HUDEP-2 (cell line): ENCODE results near the gene WWC1.

Experiments used
- DNase-seq, 76 experiments: peaks; one replicate each; lab custom pipeline; 2025; ENCODE audit not compliant: unreplicated experiment in 76 of 76; lab: John Stamatoyannopoulos, UW

WWC1 gene

GRCh38 chr5:168404365-168404764 lies 112.9 kb downstream of the WWC1 start:
- DNase-seq: no peak

- no peak for DNase-seq
Measured at GRCh38 chr5:168407211-168407610, 115.8 kb downstream of the WWC1 start.

GRCh38 chr5:168408561-168409305 lies 117.3 kb downstream of the WWC1 start:
- no peak for DNase-seq

- no peak for DNase-seq
Measured at GRCh38 chr5:168409591-168410458, 118.4 kb downstream of the WWC1 start.

GRCh38 chr5:168411871-168412270 lies 120.4 kb downstream of the WWC1 start:
- DNase-seq: no peak

- DNase-seq: no peak
Measured at GRCh38 chr5:168413062-168413461, 121.6 kb downstream of the WWC1 start.

GRCh38 chr5:168413596-168413995 lies 122.2 kb downstream of the WWC1 start:
- DNase-seq: no peak

- DNase-seq: no peak
Measured at GRCh38 chr5:168415401-168415800, 124.0 kb downstream of the WWC1 start.

GRCh38 chr5:168415971-168416370 lies 124.5 kb downstream of the WWC1 start:
- DNase-seq: no peak

- no peak for DNase-seq
Measured at GRCh38 chr5:168417731-168418429, 126.4 kb downstream of the WWC1 start.

GRCh38 chr5:168420461-168420860 lies 129.0 kb downstream of the WWC1 start:
- DNase-seq: no peak

- no peak for DNase-seq
Measured at GRCh38 chr5:168422431-168422830, 131.0 kb downstream of the WWC1 start.

- no peak for DNase-seq
Measured at GRCh38 chr5:168423478-168423877, 132.0 kb downstream of the WWC1 start.

GRCh38 chr5:168423971-168424370 lies 132.5 kb downstream of the WWC1 start:
- no peak for DNase-seq

GRCh38 chr5:168424594-168425323 lies 133.3 kb downstream of the WWC1 start:
- DNase-seq: no peak

- DNase-seq: no peak
Measured at GRCh38 chr5:168426007-168426863, 134.8 kb downstream of the WWC1 start.

- no peak for DNase-seq
Measured at GRCh38 chr5:168426864-168427172, 135.4 kb downstream of the WWC1 start.

- DNase-seq: no peak
Measured at GRCh38 chr5:168427224-168427623, 135.8 kb downstream of the WWC1 start.

- DNase-seq: no peak
Measured at GRCh38 chr5:168428552-168428951, 137.1 kb downstream of the WWC1 start.

GRCh38 chr5:168430296-168430695 lies 138.9 kb downstream of the WWC1 start:
- no peak for DNase-seq
